HEK293 (cell line): Measurements from ENCODE around the gene PRLR.

Experiments used
- CTCF ChIP-seq: fragments of 450-650 bp; formaldehyde crosslinking; IDR thresholded peaks from 2 replicates; pipeline ENCODE4 v1.5.1; 2016; ENCODE audit warnings: missing biosample characterization, missing genetic modification characterization
- PATZ1 ChIP-seq: fragments of 450-650 bp; formaldehyde crosslinking; IDR thresholded peaks from 2 replicates; pipeline ENCODE4 v1.5.1; 2016; ENCODE audit warnings: missing biosample characterization, missing genetic modification characterization
- SP7 ChIP-seq: fragments of 450-650 bp; formaldehyde crosslinking; IDR thresholded peaks from 2 replicates; pipeline ENCODE4 v1.5.1; 2016; ENCODE audit warnings: missing biosample characterization, missing genetic modification characterization
- ZNF146 ChIP-seq: fragments of 450-650 bp; formaldehyde crosslinking; IDR thresholded peaks from 2 replicates; pipeline ENCODE4 v1.5.1; 2016; ENCODE audit warnings: missing biosample characterization, missing genetic modification characterization
- ZNF155 ChIP-seq: fragments of 450-650 bp; formaldehyde crosslinking; IDR thresholded peaks from 2 replicates; pipeline ENCODE4 v1.5.1; 2016; ENCODE audit warnings: missing biosample characterization, missing genetic modification characterization
- ZNF76 ChIP-seq: fragments of 450-650 bp; formaldehyde crosslinking; IDR thresholded peaks from 2 replicates; pipeline ENCODE4; 2016; ENCODE audit warnings: low read depth, missing biosample characterization, missing genetic modification characterization, borderline replicate concordance

- no peak for TF ChIP-seq CTCF
- no peak for TF ChIP-seq ZNF146 (tag by site-specific recombination)
- TF ChIP-seq ZNF76 (tag by site-specific recombination): no peak
- no peak for TF ChIP-seq ZNF155 (tag by site-specific recombination)
- no peak for TF ChIP-seq PATZ1
- TF ChIP-seq SP7 (tag by site-specific recombination): no peak
Measured at GRCh38 chr5:35026941-35027340, 203.3 kb downstream of the PRLR start.
